ENCODE results near the gene ZSCAN25. TPM values are rescaled to one million over a fixed set of nuclear protein-coding genes. Genes with fewer than 3 reads are reported as not detected.

Gene ZSCAN25
- total and polyA plus RNA-seq, 2 donors, result 9.8 to 16.7 TPM

Other genes starting within 250 kb of the ZSCAN25 start
- 186 TPM for gene ARPC1B, start 242.2 kb upstream of the ZSCAN25 start, total RNA-seq
- gene ARPC1B, start 242.2 kb upstream of the ZSCAN25 start, polyA plus RNA-seq, result 204 TPM
- gene PDAP1, start 208.3 kb upstream of the ZSCAN25 start, total RNA-seq, result 73.6 TPM
- gene PDAP1, start 208.3 kb upstream of the ZSCAN25 start, polyA plus RNA-seq, result 120 TPM
- 102 TPM for gene BUD31, start 208.0 kb upstream of the ZSCAN25 start, total RNA-seq
- gene BUD31, start 208.0 kb upstream of the ZSCAN25 start, polyA plus RNA-seq, result 123 TPM
- 2.8 TPM for gene PTCD1, start 178.1 kb upstream of the ZSCAN25 start, total RNA-seq
- gene PTCD1, start 178.1 kb upstream of the ZSCAN25 start, polyA plus RNA-seq, result 2.8 TPM
- gene CPSF4, start 178.0 kb upstream of the ZSCAN25 start, total RNA-seq, result 19.0 TPM
- 51.1 TPM for gene CPSF4, start 178.0 kb upstream of the ZSCAN25 start, polyA plus RNA-seq
- gene ATP5MF, start 150.8 kb upstream of the ZSCAN25 start, total RNA-seq, result 533 TPM
- 896 TPM for gene ATP5MF, start 150.8 kb upstream of the ZSCAN25 start, polyA plus RNA-seq
- gene ZNF789, start 144.1 kb upstream of the ZSCAN25 start, total RNA-seq, result 10.3 TPM
- gene ZNF789, start 144.1 kb upstream of the ZSCAN25 start, polyA plus RNA-seq, result 23.0 TPM
- 26.1 TPM for gene ZNF394, start 116.7 kb upstream of the ZSCAN25 start, total RNA-seq
- gene ZNF394, start 116.7 kb upstream of the ZSCAN25 start, polyA plus RNA-seq, result 41.3 TPM
- 11.0 TPM for gene ZKSCAN5, start 112.3 kb upstream of the ZSCAN25 start, total RNA-seq
- 5.7 TPM for gene ZKSCAN5, start 112.3 kb upstream of the ZSCAN25 start, polyA plus RNA-seq
- 7.6 TPM for gene FAM200A, start 64.8 kb upstream of the ZSCAN25 start, total RNA-seq
- 11.2 TPM for gene FAM200A, start 64.8 kb upstream of the ZSCAN25 start, polyA plus RNA-seq
- gene ZNF655, start 58.3 kb upstream of the ZSCAN25 start, total RNA-seq, result 58.9 TPM
- 117 TPM for gene ZNF655, start 58.3 kb upstream of the ZSCAN25 start, polyA plus RNA-seq
- gene TMEM225B, start 18.7 kb upstream of the ZSCAN25 start, total RNA-seq, result 1.5 TPM
- gene TMEM225B, start 18.7 kb upstream of the ZSCAN25 start, polyA plus RNA-seq, result 2.8 TPM
- 2.1 TPM for gene CYP3A5, start 63.0 kb downstream of the ZSCAN25 start, total RNA-seq
- gene CYP3A5, start 63.0 kb downstream of the ZSCAN25 start, polyA plus RNA-seq, result 20.8 TPM
- 0.99 TPM for gene CYP3A7, start 118.2 kb downstream of the ZSCAN25 start, total RNA-seq
- 11.4 TPM for gene CYP3A7, start 118.2 kb downstream of the ZSCAN25 start, polyA plus RNA-seq
- gene CYP3A4, start 167.2 kb downstream of the ZSCAN25 start, total RNA-seq, result 11.0 TPM
- 11.1 TPM for gene CYP3A4, start 167.2 kb downstream of the ZSCAN25 start, polyA plus RNA-seq
- not detected for gene CYP3A43, start 211.1 kb downstream of the ZSCAN25 start, total RNA-seq
- 0.07 TPM for gene CYP3A43, start 211.1 kb downstream of the ZSCAN25 start, polyA plus RNA-seq

Data from thymus (tissue), 2 donors.